Measurements from ENCODE around the gene ECE2. TPM values are rescaled to one million over a fixed set of nuclear protein-coding genes. Genes with fewer than 3 reads are reported as not detected.
A peak's percentile ranks its signal among the peaks of the same experiment; 100 is the strongest.

Gene ECE2
- total and polyA plus RNA-seq, 11 donors, result 0.10 TPM; not detected in 10

- intact Hi-C loops (cut with DNase I), result loop anchor here in 7 of 10 donors (5.0 to 10.0 kb wide), 9 partner anchors 45 to 345 kb away; partner anchors contain the start of genes ABCC5 (in 2 of the 7), ABCF3 (in 1 of the 7) and DVL3 (in 1 of the 7)
- TF ChIP-seq POLR2A (IDR thresholded peaks at IDR 0.05), result no peak
- TF ChIP-seq CTCF (IDR thresholded peaks at IDR 0.05), result no peak
- no peak overlapping the region for H3K4me3 ChIP-seq
- ATAC-seq (no peak), DNase-seq (no peak)
- H3K27me3 ChIP-seq, result peaks cover 0 to 7% (median 0%) of the 10 kb centered on the region in 9 donors
- H3K27ac ChIP-seq, result no peak overlapping the region
- peaks cover 0 to 8% (median 5%) of the 10 kb centered on the region in 12 donors for H3K4me1 ChIP-seq
- H3K9me3 ChIP-seq, result no peaks in the 10 kb centered on the region
- 73 to 77% (median 76%) methylated on average over 7 of the region's 7 CpGs for WGBS, 4 donors
- H3K36me3 ChIP-seq, result peaks cover 0 to 30% (median 26%) of the 10 kb centered on the region in 9 donors
Observed at GRCh38 chr3:184239708-184240107, 36.1 kb upstream of the ECE2 start.

- no peak for ATAC-seq
- intact Hi-C loops (cut with DNase I), result loop anchor here in 7 of 10 donors (5.0 to 10.0 kb wide), 8 partner anchors 46 to 346 kb away; partner anchors contain the start of genes ABCC5 (in 2 of the 7), ABCF3 (in 1 of the 7) and DVL3 (in 1 of the 7)
Observed at GRCh38 chr3:184240384-184241140, 35.3 kb upstream of the ECE2 start.

GRCh38 chr3:184241141-184241446 is 34.7 kb upstream of the ECE2 start:
- no peaks in the 10 kb centered on the region for H3K9me3 ChIP-seq
- peaks cover 0 to 8% (median 5%) of the 10 kb centered on the region in 12 donors for H3K4me1 ChIP-seq
- no peak overlapping the region for H3K27ac ChIP-seq
- intact Hi-C loops (cut with DNase I), result loop anchor here in 7 of 10 donors (5.0 to 10.0 kb wide), 8 partner anchors 46 to 346 kb away; partner anchors contain the start of genes ABCC5 (in 2 of the 7), ABCF3 (in 1 of the 7) and DVL3 (in 1 of the 7)
- peaks cover 0 to 42% (median 35%) of the 10 kb centered on the region in 9 donors for H3K36me3 ChIP-seq
- TF ChIP-seq POLR2A (IDR thresholded peaks at IDR 0.05) (no peak), CTCF (IDR thresholded peaks at IDR 0.05) (no peak)
- ATAC-seq, result peak in 2 of 4 donors; percentile 4 to 6
- 26 to 54% (median 30%) methylated on average over 5 to 17 of the region's 17 CpGs for WGBS, 4 donors
- peaks cover 0 to 7% (median 0%) of the 10 kb centered on the region in 9 donors for H3K27me3 ChIP-seq
- no peak overlapping the region for H3K4me3 ChIP-seq
- no peak for DNase-seq

More at GRCh38 chr3:184240384-184241140, 35.3 kb upstream of the ECE2 start:
- H3K27ac ChIP-seq, result no peak overlapping the region
- peaks cover 0 to 39% (median 35%) of the 10 kb centered on the region in 9 donors for H3K36me3 ChIP-seq
- no peaks in the 10 kb centered on the region for H3K9me3 ChIP-seq
- no peak for DNase-seq
- peaks cover 0 to 7% (median 0%) of the 10 kb centered on the region in 9 donors for H3K27me3 ChIP-seq
- H3K4me1 ChIP-seq, result peaks cover 0 to 8% (median 5%) of the 10 kb centered on the region in 12 donors
- 69 to 79% (median 75%) methylated on average over 3 to 4 of the region's 4 CpGs for WGBS, 4 donors
- H3K4me3 ChIP-seq, result no peak overlapping the region
- TF ChIP-seq POLR2A (IDR thresholded peaks at IDR 0.05), result no peak
- no peak for TF ChIP-seq CTCF (IDR thresholded peaks at IDR 0.05)

Measured in heart left ventricle (tissue), 16 donors.